GM23248 (cell line): ENCODE data around the gene ANKRD36B. TPM values are rescaled to one million over a fixed set of nuclear protein-coding genes. Genes with fewer than 3 reads are reported as not detected.
A peak's percentile ranks its signal among the peaks of the same experiment; 100 is the strongest.
"Not testable (repeated sequence)": the region's sequence is repeated elsewhere in the genome, so short reads cannot be mapped to it uniquely, and the experiment has no call there.

Experiments used
- DNase-seq: peaks from one replicate; pipeline ENCODE4 v3.0.0-alpha.2; 2015
- H2AFZ ChIP-seq: fragments of 200-600 bp; sonication (generic); 2 replicates; pipeline ENCODE4 v1.6.1; 2016; ENCODE audit warnings: antibody characterized with exemption
- H3F3A ChIP-seq: fragments of 200-600 bp; sonication (generic); 2 replicates; pipeline ENCODE4 v1.6.1; 2016; ENCODE audit warnings: mild to moderate bottlenecking, antibody characterized with exemption, mixed run types; ENCODE audit not compliant: insufficient read depth
- H3K27ac ChIP-seq: fragments of 200-600 bp; sonication (generic); 2 replicates; pipeline ENCODE4 v1.5.1; 2016; ENCODE audit warnings: mild to moderate bottlenecking
- H3K27me3 ChIP-seq: fragments of 200-600 bp; sonication (generic); replicated peaks from 2 replicates; pipeline ENCODE4 v1.6.1; 2016; ENCODE audit warnings: mild to moderate bottlenecking; ENCODE audit not compliant: insufficient read depth
- H3K36me3 ChIP-seq: fragments of 200-600 bp; sonication (generic); 2 replicates; pipeline ENCODE4 v1.6.1; 2016; ENCODE audit warnings: low read depth, mild to moderate bottlenecking
- H3K4me1 ChIP-seq: fragments of 200-600 bp; sonication (generic); 2 replicates; pipeline ENCODE4 v1.6.1; 2016; ENCODE audit warnings: mild to moderate bottlenecking; ENCODE audit not compliant: insufficient read depth
- H3K4me2 ChIP-seq: fragments of 200-600 bp; sonication (generic); one replicate; pipeline ENCODE4 v1.6.1; 2016; ENCODE audit warnings: mild to moderate bottlenecking; ENCODE audit not compliant: unreplicated experiment
- H3K4me3 ChIP-seq: fragments of 200-600 bp; sonication (generic); 2 replicates; pipeline ENCODE4 v1.5.1; 2016; ENCODE audit warnings: mild to moderate bottlenecking
- H3K79me2 ChIP-seq: fragments of 200-600 bp; sonication (generic); 2 replicates; pipeline ENCODE4 v1.6.1; 2016; ENCODE audit warnings: mild to moderate bottlenecking; ENCODE audit not compliant: insufficient read depth
- H3K9ac ChIP-seq: fragments of 200-600 bp; sonication (generic); 2 replicates; pipeline ENCODE4 v1.6.1; 2016; ENCODE audit warnings: mild to moderate bottlenecking
- H3K9me2 ChIP-seq: fragments of 200-600 bp; sonication (generic); 2 replicates; pipeline ENCODE4 v1.6.1; 2016; ENCODE audit warnings: mixed run types, mild to moderate bottlenecking, moderate library complexity; ENCODE audit not compliant: insufficient read depth
- H3K9me3 ChIP-seq: fragments of 200-600 bp; sonication (generic); one replicate; pipeline ENCODE4 v1.6.1; 2017; ENCODE audit warnings: low read depth
- H4K20me1 ChIP-seq: fragments of 200-600 bp; sonication (generic); 2 replicates; pipeline ENCODE4 v1.6.0; 2016; ENCODE audit not compliant: insufficient read depth
- EZH2 ChIP-seq: fragments of 200-600 bp; sonication (generic); IDR thresholded peaks from 2 replicates; pipeline ENCODE4 v1.6.1; 2018; ENCODE audit warnings: antibody characterized with exemption, mild to moderate bottlenecking; ENCODE audit not compliant: insufficient read depth, poor library complexity, severe bottlenecking
- EZH2phosphoT487 ChIP-seq: fragments of 200-600 bp; sonication (generic); IDR thresholded peaks from 2 replicates; pipeline ENCODE4 v1.6.1; 2018; ENCODE audit warnings: antibody characterized with exemption, moderate library complexity, mild to moderate bottlenecking, low read depth; ENCODE audit not compliant: insufficient read depth
- WGBS, 2 experiments: methylation state at CpG; one replicate each; pipeline ENCODE4 v1.1.6; 2015 to 2017; ENCODE audit warnings: low lambda C conversion rate in 2 of 2, low coverage in 1 of 2; ENCODE audit errors: missing lambda C conversion rate in 2 of 2; 5-methylcytosine and 5-hydroxymethylcytosine counted together
- in situ Hi-C: fragments of 300-500 bp; cut with MboI; formaldehyde crosslinking; loops from 2 replicates; pipeline ENCODE4 v1.15.0; 2020
- polyA plus RNA-seq: library from polyadenylated mRNA; unstranded; fragments of >200 nt; fragmentation: Nextera tagmentation; extraction: Ambion mirVana; gene quantifications from 2 replicates; pipeline ENCODE4 v1.2.1, GENCODE V29; 2016
- total RNA-seq: library from RNA; depleted of rRNA; stranded (reverse); fragments of >200 nt; shearing (Covaris generic); gene quantifications from 2 replicates; pipeline ENCODE4 v1.2.3, GENCODE V29; 2014

ANKRD36B gene
- total and polyA plus RNA-seq, 2 experiments from 2014 or later: 5.4 to 9.8 TPM

- H3K4me1 ChIP-seq, H3K27me3 ChIP-seq, H3K79me2 ChIP-seq, in situ Hi-C loops, H2AFZ ChIP-seq, H3K27ac ChIP-seq, DNase-seq, H3K9me2 ChIP-seq, H4K20me1 ChIP-seq, H3K4me3 ChIP-seq, H3K9ac ChIP-seq, H3K4me2 ChIP-seq, H3K9me3 ChIP-seq: not testable (repeated sequence)
- 82 to 86% methylated on average over 5 of the region's 5 CpGs for WGBS, 2 experiments
- Histone ChIP-seq H3K36me3 (peaks cover 20% of the 10 kb centered on the region; the same call in 1 of the 2 replicates), H3F3A (peaks cover 15% of the 10 kb centered on the region)
These were observed 40.6 kb downstream of the ANKRD36B start for GRCh38 chr2:97549058-97549457.

GRCh38 chr2:97548536-97548935 lies 41.1 kb downstream of the ANKRD36B start:
- H2AFZ ChIP-seq, H3K9ac ChIP-seq, H3K9me3 ChIP-seq, H4K20me1 ChIP-seq, H3K4me2 ChIP-seq, H3K9me2 ChIP-seq, H3K79me2 ChIP-seq, DNase-seq, H3K27ac ChIP-seq, in situ Hi-C loops, H3K4me3 ChIP-seq, H3K4me1 ChIP-seq, H3K27me3 ChIP-seq: not testable (repeated sequence)
- Histone ChIP-seq H3F3A (peaks cover 15% of the 10 kb centered on the region), H3K36me3 (peaks cover 17% of the 10 kb centered on the region; the same call in 1 of the 2 replicates)

- H3K27ac ChIP-seq: no peak overlapping the region
- H3K9ac ChIP-seq: no peak overlapping the region
- no peaks in the 10 kb centered on the region for H3K9me2 ChIP-seq
- peaks cover 8% of the 10 kb centered on the region; the same call in 1 of the 2 replicates for H3K36me3 ChIP-seq
- no peak for TF ChIP-seq EZH2phosphoT487
- TF ChIP-seq EZH2: no peak
- peaks cover 15% of the 10 kb centered on the region for H3F3A ChIP-seq
- H3K4me1 ChIP-seq: peaks cover 9% of the 10 kb centered on the region
- H3K4me3 ChIP-seq: no peak overlapping the region
- H3K9me3 ChIP-seq: no peaks in the 10 kb centered on the region
- in situ Hi-C loops: no loop called here
- no peak overlapping the region for H3K4me2 ChIP-seq
- DNase-seq: peak; percentile 6
- H2AFZ ChIP-seq: no peak overlapping the region
- 97% methylated on average over 2 of the region's 2 CpGs for WGBS, 2 experiments
- H4K20me1 ChIP-seq: no peaks in the 10 kb centered on the region
- no peaks in the 10 kb centered on the region for H3K27me3 ChIP-seq
- no peaks in the 10 kb centered on the region for H3K79me2 ChIP-seq
These were observed 43.0 kb downstream of the ANKRD36B start for GRCh38 chr2:97546711-97547110.

- H3K27me3 ChIP-seq, H3K4me1 ChIP-seq, H2AFZ ChIP-seq, H3K9ac ChIP-seq, H3K9me2 ChIP-seq, in situ Hi-C loops, H3K9me3 ChIP-seq, H3K79me2 ChIP-seq, H3K36me3 ChIP-seq, H3K27ac ChIP-seq, H4K20me1 ChIP-seq, H3K4me3 ChIP-seq: not testable (repeated sequence)
- peak; percentile 31 for DNase-seq
- H3F3A ChIP-seq: peaks cover 10% of the 10 kb centered on the region
- H3K4me2 ChIP-seq: peak overlapping the region; percentile 2
These were observed 44.8 kb downstream of the ANKRD36B start for GRCh38 chr2:97544911-97545310.

GRCh38 chr2:97525904-97526303 lies 63.8 kb downstream of the ANKRD36B start:
- H3K79me2 ChIP-seq, H3K4me1 ChIP-seq, in situ Hi-C loops, DNase-seq, H3K4me2 ChIP-seq, H3K27ac ChIP-seq, H3K9ac ChIP-seq, H3K36me3 ChIP-seq, H4K20me1 ChIP-seq, H3K4me3 ChIP-seq, H3K9me2 ChIP-seq, H2AFZ ChIP-seq, H3K27me3 ChIP-seq, H3F3A ChIP-seq, H3K9me3 ChIP-seq: not testable (repeated sequence)
- 90 to 96% methylated on average over 2 of the region's 2 CpGs for WGBS, 2 experiments

GRCh38 chr2:97523816-97524215 lies 65.9 kb downstream of the ANKRD36B start:
- H3K27ac ChIP-seq, H3K36me3 ChIP-seq, in situ Hi-C loops, H3F3A ChIP-seq, H4K20me1 ChIP-seq, H2AFZ ChIP-seq, H3K4me3 ChIP-seq, H3K4me1 ChIP-seq, H3K9me3 ChIP-seq, H3K79me2 ChIP-seq, DNase-seq, H3K9ac ChIP-seq, H3K9me2 ChIP-seq, H3K4me2 ChIP-seq, H3K27me3 ChIP-seq: not testable (repeated sequence)
- WGBS, 2 experiments: 100% methylated on average over 1 of the region's 1 CpG

- H2AFZ ChIP-seq, H3K9me3 ChIP-seq, H3K36me3 ChIP-seq, H3K9ac ChIP-seq, H4K20me1 ChIP-seq, H3K9me2 ChIP-seq, H3K4me3 ChIP-seq, H3K79me2 ChIP-seq, H3K4me1 ChIP-seq, H3K27ac ChIP-seq, H3K4me2 ChIP-seq, DNase-seq, H3K27me3 ChIP-seq, in situ Hi-C loops, H3F3A ChIP-seq: not testable (repeated sequence)
- WGBS, 2 experiments: 17% methylated on average over 1 of the region's 2 CpGs; no CpG with 5 or more reads in 1 of the 2 experiments
These were observed 66.6 kb downstream of the ANKRD36B start for GRCh38 chr2:97522916-97523555.
